Stimulated activated CD4-positive, alpha-beta T cell treated with anti-CD3 and anti-CD28 coated beads, Interleukin-15, amount 100 ng/mL, for 24 hours (primary cell): ENCODE data around the gene LRIG1.
A peak's percentile ranks its signal among the peaks of the same experiment; 100 is the strongest.

Experiments used
- DNase-seq: peaks from one replicate; pipeline ENCODE4 v3.0.0-alpha.2; 2020

LRIG1 gene

DNA sequence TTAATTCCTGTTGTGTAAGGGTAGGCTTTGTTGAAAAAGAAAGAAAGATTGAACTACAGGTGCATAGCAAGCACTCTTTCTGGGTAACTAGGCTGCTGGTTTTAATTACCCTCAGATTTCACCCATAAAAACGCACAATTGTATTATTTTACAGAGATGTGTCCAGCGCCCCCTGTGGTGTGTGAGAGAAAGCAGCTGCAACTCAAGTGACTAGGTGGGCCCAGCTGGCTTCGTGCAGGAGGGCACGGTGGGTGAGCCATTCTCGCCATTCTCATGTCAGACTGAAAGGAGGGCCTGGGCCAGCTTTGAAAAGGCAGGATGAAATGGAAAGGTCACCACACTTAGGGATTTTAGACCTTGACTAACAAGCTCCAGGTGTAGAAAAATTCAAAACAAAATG lies 122.6 kb downstream of the LRIG1 start:
- DNase-seq = peak; percentile 52

GRCh38 chr3:66377800-66378199 lies 123.0 kb downstream of the LRIG1 start:
- DNase-seq = no peak

DNA sequence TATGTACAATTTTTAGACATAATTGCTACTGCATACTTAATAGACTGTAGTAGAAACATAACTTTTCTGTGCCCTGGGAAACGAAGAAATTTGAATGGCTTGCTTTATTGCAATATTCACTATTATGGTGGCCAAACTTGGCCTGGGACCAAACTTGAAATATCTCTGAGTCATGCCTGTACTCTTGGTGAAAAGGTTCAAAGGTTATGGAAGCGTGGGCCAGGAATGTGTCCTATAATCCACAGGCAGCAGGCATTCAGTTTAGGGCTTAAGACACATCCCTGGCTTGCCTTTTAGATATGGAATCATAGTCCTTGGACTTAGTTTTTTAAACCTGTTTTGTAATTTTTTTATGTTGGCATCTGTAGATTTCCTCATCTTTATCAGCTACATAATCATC lies 124.3 kb downstream of the LRIG1 start:
- DNase-seq = no peak

GRCh38 chr3:66372681-66373350 lies 128.0 kb downstream of the LRIG1 start:
- DNase-seq = no peak

GRCh38 chr3:66371432-66371831 lies 129.4 kb downstream of the LRIG1 start:
- no peak for DNase-seq

DNA sequence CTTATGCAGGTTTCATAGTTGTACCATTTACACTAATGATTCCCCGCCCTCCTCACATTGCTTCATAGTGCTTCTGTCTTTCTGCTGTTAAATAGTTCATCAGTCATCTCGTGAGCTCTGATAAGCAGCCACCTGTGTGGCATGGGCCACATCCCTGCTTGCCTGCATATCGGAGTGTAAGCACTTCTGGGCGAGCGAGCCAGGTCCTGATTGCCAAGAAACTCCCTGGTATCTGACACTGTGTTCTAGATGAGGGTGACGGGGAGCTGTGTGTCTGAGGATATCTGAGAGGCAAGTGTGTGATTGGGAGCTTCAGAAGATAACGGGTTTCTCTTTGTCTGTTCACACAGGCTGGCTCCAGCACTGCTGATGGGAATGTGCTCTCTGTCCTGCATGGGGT lies 130.6 kb downstream of the LRIG1 start:
- DNase-seq = no peak

DNA sequence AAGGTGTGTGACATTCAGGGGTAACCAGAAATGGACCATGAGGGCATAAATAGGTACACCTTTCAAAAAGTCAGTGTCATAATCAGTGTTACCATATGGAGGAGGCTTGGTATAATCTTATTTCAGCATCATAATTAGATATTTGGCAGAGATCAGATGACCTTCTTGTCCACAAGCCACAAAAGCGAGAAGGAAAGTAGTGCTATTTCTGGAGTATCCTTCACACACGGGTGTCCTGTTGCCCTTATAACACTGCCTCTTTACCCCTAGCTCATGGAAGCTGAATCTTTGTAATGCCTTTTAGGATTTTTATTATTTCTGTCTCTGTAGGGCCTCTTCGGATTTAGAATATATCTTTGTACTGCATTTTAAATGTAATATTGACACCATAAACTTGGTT lies 132.8 kb downstream of the LRIG1 start:
- DNase-seq = no peak

GRCh38 chr3:66366747-66367146 lies 134.1 kb downstream of the LRIG1 start:
- DNase-seq = no peak

- no peak for DNase-seq
Measured at GRCh38 chr3:66365080-66365479, 135.7 kb downstream of the LRIG1 start.

DNA sequence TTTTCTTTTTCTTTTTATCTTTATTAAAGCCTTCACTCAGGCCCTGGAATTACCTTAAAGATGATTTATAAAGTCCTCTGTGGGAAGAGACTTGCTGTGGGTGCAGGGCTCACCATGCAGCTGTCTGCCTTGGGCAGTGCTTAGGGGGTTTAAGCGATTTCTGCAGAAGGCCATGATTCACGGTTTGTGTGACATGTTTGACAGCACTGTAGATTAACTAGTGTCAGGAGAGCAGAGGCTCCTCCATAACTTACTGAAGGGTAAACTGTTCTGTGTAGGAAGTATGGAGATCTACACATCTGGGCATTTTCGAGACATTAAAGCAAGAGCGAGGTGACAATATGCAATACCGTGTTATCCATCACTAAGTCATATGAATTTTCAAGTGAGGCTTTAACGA lies 137.7 kb downstream of the LRIG1 start:
- no peak for DNase-seq

DNA sequence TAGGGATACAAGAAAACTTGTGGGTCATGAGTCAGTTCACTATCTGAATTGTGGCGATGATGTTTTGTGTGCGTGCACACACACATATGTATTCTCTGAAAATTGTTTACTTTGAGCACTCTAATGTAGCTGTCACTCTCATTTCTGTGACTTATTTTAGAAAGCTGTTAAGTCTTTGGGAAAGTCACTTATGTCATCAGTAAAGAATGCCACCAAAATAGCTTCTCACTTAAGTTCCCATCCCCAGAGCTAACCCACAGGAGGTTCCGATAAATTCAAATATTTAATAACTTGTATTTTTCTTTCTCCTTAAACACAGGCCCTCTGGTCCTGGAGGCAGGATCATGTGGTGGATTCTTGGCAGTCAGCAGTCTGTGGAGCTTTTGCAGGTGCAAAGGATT lies 138.3 kb downstream of the LRIG1 start:
- DNase-seq = no peak

- DNase-seq = no peak
Measured at GRCh38 chr3:66361356-66361755, 139.5 kb downstream of the LRIG1 start.

- DNase-seq = no peak
Measured at GRCh38 chr3:66355997-66356396, 144.8 kb downstream of the LRIG1 start.

DNA sequence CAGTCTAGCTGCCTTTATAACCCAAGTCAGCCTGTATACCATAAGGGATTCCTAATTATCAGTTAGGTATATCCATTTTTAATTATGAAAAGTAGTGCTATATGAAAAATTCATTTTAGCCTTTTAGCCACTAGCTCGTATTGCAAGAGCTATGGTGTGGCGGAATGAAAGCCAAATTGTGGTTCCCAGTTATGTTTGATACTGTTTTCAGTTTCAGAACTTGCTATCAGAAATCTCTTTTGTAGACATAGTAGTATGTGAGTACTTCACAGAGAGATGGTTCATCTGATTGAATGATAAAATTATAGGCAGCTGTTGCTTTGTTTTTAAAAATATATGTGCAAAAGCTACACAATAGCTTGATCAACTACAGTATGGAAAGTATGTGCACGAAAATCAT lies 145.4 kb downstream of the LRIG1 start:
- DNase-seq = no peak

DNA sequence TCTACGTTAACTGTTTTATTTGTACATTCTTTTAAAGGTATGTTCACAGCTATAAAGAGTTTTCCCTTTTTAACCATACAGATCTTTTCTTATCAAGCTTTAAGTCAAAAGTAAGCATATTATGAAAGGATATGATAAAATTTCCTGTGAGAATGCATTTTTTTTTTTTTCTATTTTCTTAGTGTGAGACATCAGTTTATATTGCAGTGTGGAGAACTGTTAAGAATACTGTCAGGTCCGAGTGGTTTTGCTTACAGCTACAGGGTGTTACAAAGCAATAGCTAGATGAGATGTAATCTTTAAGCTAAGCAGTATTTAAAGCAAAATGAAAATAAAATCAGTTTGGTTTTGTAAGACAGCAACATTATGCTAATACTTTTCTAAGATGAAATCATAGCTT lies 146.8 kb downstream of the LRIG1 start:
- no peak for DNase-seq

DNA sequence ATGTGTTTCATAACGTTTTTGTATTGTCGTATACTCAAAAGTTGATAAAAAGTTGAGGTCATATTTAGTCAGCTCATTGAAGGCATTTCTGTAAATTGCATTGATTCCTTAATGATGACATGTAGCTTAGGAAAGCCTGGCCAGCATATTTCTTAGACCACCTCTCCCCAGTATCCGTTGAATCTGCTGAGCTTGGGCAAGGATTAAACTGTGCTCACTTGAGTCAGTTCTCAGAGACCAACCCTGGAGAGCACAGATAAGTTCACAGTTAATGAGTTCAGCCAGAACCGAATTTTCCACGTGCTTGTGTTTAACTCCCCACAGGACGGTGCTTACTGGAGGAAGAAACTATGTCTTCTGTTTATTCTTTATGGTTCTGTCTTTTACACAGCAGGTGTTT lies 147.3 kb downstream of the LRIG1 start:
- no peak for DNase-seq

- no peak for DNase-seq
Measured at GRCh38 chr3:66353039-66353438, 147.8 kb downstream of the LRIG1 start.

- DNase-seq = no peak
Measured at GRCh38 chr3:66350601-66351000, 150.2 kb downstream of the LRIG1 start.

- DNase-seq = no peak
Measured at GRCh38 chr3:66348704-66349103, 152.1 kb downstream of the LRIG1 start.

DNA sequence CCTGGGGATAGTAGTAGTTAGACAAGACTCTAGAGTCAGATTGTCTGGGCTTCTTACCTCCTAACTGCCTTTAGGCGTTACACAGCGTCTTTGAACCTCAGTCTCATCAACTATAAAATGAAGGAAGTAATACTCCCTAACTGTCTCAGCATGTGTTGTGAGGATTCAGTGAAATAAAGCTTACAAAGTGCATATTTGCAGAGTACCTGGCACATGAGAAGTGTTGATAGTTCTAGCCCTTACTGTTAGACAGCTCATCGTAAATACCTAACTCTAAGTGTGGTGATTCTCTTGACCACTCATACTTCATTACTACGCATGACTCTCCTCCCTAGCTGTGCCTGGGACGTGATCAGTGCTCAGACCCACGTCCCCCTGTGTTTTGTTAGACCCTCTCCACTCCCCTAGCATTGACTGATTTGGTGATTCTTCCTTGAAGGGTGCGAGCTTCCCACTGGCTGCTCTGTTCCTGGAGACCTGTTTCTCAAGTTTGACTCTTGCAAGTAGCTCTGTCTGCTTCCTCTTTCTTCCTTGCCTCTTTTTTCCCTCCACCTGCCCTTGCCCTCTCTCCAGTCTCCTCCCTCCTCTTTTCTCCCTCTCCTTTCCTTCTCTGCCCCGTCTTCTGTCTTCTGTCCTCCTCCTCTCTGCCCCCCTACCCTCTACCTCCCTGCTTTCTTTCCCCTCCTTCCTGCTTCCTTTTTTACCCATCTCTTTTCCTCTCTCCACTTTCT lies 155.8 kb downstream of the LRIG1 start:
- DNase-seq = no peak

DNA sequence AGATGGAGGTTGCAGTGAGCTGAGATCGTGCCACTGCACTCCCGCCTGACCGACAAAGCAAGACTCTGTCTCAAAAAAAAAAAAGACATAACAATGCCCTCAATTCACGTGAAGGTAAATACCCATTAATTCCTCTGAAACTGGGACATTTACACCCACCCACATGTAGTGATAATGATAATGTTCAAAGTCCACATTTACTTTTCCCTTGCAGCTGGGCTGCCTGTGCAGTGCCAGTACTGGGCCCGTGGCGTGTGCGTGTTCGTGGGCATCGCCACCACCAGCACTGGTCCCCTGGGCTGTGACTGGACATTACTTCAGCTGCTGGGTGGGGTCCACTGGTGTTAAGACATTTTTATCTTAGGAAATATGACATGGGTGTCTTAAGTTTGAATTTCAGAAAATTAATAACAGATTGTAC lies 156.4 kb downstream of the LRIG1 start:
- DNase-seq = no peak

- no peak for DNase-seq
Measured at GRCh38 chr3:66342717-66343356, 158.0 kb downstream of the LRIG1 start.

DNA sequence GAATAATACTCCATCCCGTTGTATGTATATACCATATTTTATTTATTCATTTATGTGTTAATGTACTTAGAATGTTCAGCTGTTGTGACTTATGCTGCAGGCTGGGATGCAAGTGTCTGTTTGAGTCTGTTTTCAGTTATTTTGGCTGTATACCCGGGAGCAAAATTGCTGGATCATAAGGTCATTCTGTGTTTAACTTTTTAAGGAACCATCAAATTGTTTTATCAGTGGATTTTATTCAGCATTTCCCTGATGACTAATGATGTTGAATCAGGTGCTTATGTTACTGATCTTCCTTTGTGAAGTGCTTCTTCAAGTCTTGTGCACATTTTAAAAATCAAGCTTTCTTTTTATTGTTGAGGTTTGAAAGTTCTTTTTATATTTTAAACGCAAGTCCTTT lies 161.9 kb downstream of the LRIG1 start:
- no peak for DNase-seq

- DNase-seq = no peak
Measured at GRCh38 chr3:66336333-66336766, 164.5 kb downstream of the LRIG1 start.
